ENCODE data around the gene ARHGAP22.

DNA sequence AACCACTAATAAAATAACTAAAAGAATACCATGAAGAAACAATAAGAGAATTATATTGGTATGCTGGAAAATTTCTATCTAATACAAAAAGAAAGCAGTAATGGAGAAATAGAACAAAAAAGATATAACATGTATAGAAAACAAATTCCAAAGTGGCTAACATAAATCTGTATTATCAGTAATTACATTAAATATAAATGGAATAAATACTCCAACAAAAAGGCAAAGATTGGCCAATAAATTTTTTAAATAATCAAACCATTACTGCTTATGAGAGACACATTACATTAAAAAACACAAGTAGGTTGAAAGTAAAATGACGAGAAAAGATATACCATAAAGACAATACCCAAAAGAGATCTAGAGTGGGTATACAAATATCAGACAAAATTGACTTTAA, 90.0 kb downstream of the ARHGAP22 start:
- no peak for TF ChIP-seq POLR2A (IDR thresholded peaks at IDR 0.05; ENCODE audit: low read depth, low read length)
- TF ChIP-seq POLR2AphosphoS5 (IDR thresholded peaks at IDR 0.05; ENCODE audit: low read depth, low read length): no peak
- TF ChIP-seq TAF1 (IDR thresholded peaks at IDR 0.05; ENCODE audit: low read depth, low read length): no peak
